GM12864 (cell line): ENCODE results near the gene COL8A1.
"Not testable (repeated sequence)": the region's sequence is repeated elsewhere in the genome, so short reads cannot be mapped to it uniquely, and the experiment has no call there.

Experiments used
- DNase-seq: peaks from one replicate; pipeline ENCODE4 v3.0.0-alpha.2; 2011; ENCODE audit warnings: low read depth
- H3K4me3 ChIP-seq: 2 replicates; pipeline ENCODE4 v1.5.1; 2011; ENCODE audit warnings: mild to moderate bottlenecking, low read depth, low read length, control low read depth
- TF ChIP-seq, protein P1 (sequence below): IDR thresholded peaks from 2 replicates; pipeline ENCODE4 v1.5.1; 2011; ENCODE audit warnings: low read depth, mild to moderate bottlenecking, moderate library complexity, low read length, control low read depth, inconsistent platforms; ENCODE audit errors: missing control alignments

The COL8A1 gene

DNA sequence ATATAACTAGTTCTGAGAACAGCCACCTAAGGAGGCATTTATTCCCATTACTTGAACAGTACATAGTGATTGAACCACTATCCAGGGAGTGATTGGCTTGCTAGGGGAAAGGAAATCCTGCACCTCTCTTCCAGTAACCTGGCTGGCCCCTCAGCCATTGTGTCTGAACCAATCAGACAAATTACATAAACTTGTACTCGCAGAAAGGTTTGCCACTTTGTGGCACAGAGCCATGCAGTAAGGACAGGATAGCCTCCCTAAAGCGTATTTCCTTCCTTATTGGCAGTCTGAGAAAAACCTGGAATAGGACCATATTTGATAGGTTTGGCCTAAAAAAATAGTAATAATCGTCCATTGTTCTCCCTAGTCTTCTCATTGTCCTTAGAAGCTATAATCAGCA, 198.3 kb downstream of the COL8A1 start:
- DNase-seq = no peak
- TF ChIP-seq, protein P1, sequence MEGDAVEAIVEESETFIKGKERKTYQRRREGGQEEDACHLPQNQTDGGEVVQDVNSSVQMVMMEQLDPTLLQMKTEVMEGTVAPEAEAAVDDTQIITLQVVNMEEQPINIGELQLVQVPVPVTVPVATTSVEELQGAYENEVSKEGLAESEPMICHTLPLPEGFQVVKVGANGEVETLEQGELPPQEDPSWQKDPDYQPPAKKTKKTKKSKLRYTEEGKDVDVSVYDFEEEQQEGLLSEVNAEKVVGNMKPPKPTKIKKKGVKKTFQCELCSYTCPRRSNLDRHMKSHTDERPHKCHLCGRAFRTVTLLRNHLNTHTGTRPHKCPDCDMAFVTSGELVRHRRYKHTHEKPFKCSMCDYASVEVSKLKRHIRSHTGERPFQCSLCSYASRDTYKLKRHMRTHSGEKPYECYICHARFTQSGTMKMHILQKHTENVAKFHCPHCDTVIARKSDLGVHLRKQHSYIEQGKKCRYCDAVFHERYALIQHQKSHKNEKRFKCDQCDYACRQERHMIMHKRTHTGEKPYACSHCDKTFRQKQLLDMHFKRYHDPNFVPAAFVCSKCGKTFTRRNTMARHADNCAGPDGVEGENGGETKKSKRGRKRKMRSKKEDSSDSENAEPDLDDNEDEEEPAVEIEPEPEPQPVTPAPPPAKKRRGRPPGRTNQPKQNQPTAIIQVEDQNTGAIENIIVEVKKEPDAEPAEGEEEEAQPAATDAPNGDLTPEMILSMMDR = no peak
- no peak overlapping the region for H3K4me3 ChIP-seq

- TF ChIP-seq, protein P1 = no peak
- DNase-seq = no peak
- H3K4me3 ChIP-seq = no peak overlapping the region
Measured at GRCh38 chr3:99837715-99838114, 199.3 kb downstream of the COL8A1 start.

DNA sequence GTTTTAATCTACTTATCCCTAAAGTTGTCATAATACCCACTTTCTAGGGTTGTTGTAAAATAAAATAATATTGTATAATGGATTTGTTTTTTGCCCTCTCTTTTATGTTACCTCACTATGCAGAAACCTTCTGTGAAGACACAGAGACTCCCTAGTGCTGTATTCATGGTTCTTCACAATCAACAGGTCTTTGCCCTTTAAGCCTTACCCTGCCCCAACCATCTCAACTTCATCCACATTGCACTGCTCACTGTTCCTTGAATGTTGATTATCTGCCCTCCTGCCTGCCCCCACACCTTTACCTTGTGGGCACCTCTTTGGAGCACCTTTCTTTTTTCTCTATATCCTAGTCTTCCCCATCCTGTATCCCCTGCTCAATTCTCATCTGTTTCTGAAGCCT, 200.4 kb downstream of the COL8A1 start:
- DNase-seq = no peak
- H3K4me3 ChIP-seq = no peak overlapping the region
- TF ChIP-seq, protein P1 = no peak

DNA sequence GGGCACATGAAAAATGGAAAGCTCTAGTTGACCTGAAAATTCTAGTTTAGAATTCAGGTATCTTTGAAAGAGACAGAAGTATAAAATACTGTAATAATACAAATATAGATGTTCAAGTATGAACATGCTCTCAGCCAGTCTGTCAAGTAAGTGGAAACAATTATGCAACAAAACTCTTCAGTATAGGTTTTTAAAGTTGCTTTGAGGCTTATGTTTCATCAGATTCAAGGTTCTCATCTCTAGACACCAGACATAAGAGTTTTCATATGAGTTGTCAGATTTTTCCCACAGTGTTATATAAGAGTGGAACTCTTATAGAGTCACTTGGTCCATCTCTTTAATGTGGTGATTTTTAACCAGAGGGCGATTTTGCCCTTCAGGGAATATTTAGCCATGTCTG, 201.2 kb downstream of the COL8A1 start:
- no peak overlapping the region for H3K4me3 ChIP-seq
- TF ChIP-seq, protein P1 = no peak
- DNase-seq = no peak

DNA sequence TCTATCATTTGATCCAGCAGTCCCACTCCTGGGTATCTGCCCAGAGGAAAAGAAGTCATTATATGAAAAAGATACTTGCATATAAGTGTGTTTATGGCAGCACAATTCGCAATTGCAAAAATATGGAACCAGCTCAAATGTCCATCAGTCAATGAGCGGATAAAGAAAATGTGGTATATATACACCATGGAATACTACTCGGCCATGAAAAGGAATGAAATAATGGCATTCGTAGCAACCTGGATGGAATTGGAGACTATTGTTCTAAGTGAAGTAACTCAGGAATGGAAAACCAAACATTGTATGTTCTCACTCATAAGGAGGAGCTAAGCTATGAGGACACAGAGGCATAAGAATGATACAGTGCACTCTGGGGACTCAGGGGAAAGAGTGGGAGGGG, 203.6 kb downstream of the COL8A1 start:
- DNase-seq, H3K4me3 ChIP-seq: not testable (repeated sequence)

GRCh38 chr3:99842826-99843589, 204.6 kb downstream of the COL8A1 start:
- no peak for DNase-seq
- TF ChIP-seq, protein P1 = peak; percentile 41
- no peak overlapping the region for H3K4me3 ChIP-seq

DNA sequence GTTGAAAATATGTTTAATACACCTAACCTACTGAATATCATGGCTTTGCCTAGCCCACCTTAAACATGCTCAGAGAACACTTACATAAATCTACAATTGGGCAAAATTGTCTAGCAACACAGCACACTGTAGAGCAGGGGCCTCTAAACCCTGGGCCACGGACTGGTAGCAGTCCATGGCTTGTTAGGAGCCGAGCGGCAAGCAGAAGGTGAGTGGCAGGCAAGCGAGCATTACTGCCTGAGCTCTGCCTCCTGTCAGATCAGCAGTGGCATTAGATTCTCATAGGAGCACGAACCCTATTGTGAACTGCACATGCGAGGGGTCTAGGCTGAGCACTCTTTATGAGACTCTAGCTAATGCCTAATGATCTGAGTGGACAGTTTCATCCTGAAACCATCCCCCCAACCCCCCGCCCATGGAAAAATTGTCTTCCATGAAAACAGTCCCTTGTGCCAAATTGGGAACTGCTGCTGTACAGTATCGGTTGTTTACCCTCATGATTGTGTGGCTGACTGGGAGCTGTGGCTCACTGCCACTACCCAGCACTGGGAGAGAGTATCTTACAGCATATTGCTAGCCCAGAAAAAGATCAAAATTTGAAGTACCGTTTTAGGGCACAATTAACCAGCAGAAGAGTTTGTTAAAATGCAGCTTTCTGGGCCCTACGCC, 205.3 kb downstream of the COL8A1 start:
- TF ChIP-seq, protein P1 = no peak
- no peak overlapping the region for H3K4me3 ChIP-seq
- no peak for DNase-seq
